ENCODE results near the gene DBNL. TPM values are rescaled to one million over a fixed set of nuclear protein-coding genes. Genes with fewer than 3 reads are reported as not detected.

DBNL gene
- total RNA-seq, 3 donors from 2014 or later (not counting 1 experiment from before 2014, with no cell fraction given), result 123 to 129 (median 129) TPM

DNA sequence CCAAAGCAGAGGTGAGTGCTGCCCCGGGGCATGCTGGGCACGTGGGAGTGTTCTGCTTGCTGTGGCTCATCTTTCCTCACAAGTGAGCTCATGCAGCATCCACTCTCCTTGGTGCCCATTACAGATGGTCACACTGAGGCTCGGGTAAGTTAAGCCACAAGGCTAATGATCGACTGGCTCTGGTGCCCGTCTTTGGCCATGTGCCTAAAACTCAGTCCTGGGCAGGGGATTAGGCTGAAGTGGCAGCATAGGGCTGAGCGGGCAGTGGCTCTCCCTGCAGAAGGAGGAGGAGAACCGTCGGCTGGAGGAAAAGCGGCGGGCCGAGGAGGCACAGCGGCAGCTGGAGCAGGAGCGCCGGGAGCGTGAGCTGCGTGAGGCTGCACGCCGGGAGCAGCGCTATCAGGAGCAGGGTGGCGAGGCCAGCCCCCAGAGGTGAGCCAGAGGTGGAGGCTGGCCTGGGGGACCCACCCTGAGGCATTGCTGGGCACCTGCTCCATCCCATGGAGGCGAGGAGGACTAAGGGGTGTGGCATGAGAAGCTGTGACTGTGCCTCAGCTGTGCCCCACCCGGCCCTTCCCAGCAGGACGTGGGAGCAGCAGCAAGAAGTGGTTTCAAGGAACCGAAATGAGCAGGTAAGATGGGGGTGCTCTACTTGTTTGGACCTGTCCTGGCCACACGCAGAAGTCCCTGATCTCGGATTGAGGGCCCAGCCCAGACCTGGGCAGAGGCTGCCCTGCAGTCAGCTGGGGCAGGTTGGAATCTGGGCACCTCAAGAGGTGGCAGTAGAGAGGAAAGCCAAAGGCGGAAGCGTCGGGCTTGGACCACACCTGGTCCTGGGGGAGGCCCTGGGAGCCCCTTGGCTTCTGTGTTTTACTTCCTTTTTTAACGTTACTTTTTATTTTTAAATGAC, 13.6 kb downstream of the DBNL start:
- H3K9me3 ChIP-seq (ENCODE audit: control insufficient read depth, insufficient read depth, low read length), result no peaks in the 10 kb centered on the region
- H3K27me3 ChIP-seq (ENCODE audit: control insufficient read depth, insufficient read depth, low read length), result no peaks in the 10 kb centered on the region
- WGBS (ENCODE audit: insufficient coverage), result 88% methylated on average over 30 of the region's 30 CpGs
- intact Hi-C loops (cut with micrococcal nuclease), result no loop called here
- H3K4me3 Mint-ChIP-seq, result no peak overlapping the region
- H3K36me3 Mint-ChIP-seq, result no peaks in the 10 kb centered on the region
- peaks cover 80% of the 10 kb centered on the region for H3K36me3 ChIP-seq (ENCODE audit: control insufficient read depth, insufficient read depth, low read length)
- peaks cover 5 to 7% of the 10 kb centered on the region in 2 donors for H3K4me1 Mint-ChIP-seq
- no peak overlapping the region for H3K4me3 ChIP-seq (ENCODE audit: low read length)
- no peaks in the 10 kb centered on the region for H3K27me3 Mint-ChIP-seq (ENCODE audit: low read depth in 2 of 2)
- peak overlapping the region; percentile 88 for H3K27ac ChIP-seq (ENCODE audit: low read length)
- TF ChIP-seq, protein P1, sequence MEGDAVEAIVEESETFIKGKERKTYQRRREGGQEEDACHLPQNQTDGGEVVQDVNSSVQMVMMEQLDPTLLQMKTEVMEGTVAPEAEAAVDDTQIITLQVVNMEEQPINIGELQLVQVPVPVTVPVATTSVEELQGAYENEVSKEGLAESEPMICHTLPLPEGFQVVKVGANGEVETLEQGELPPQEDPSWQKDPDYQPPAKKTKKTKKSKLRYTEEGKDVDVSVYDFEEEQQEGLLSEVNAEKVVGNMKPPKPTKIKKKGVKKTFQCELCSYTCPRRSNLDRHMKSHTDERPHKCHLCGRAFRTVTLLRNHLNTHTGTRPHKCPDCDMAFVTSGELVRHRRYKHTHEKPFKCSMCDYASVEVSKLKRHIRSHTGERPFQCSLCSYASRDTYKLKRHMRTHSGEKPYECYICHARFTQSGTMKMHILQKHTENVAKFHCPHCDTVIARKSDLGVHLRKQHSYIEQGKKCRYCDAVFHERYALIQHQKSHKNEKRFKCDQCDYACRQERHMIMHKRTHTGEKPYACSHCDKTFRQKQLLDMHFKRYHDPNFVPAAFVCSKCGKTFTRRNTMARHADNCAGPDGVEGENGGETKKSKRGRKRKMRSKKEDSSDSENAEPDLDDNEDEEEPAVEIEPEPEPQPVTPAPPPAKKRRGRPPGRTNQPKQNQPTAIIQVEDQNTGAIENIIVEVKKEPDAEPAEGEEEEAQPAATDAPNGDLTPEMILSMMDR (IDR thresholded peaks at IDR 0.05), result no peak
- peaks cover 32% of the 10 kb centered on the region for H3K4me1 ChIP-seq (ENCODE audit: control insufficient read depth, insufficient read depth, low read length)
- ATAC-seq, result no peak
- DNase-seq, result no peak
- no peaks in the 10 kb centered on the region for H3K9me3 Mint-ChIP-seq
- peak overlapping the region; percentile 29 to 40 for H3K27ac Mint-ChIP-seq

DNA sequence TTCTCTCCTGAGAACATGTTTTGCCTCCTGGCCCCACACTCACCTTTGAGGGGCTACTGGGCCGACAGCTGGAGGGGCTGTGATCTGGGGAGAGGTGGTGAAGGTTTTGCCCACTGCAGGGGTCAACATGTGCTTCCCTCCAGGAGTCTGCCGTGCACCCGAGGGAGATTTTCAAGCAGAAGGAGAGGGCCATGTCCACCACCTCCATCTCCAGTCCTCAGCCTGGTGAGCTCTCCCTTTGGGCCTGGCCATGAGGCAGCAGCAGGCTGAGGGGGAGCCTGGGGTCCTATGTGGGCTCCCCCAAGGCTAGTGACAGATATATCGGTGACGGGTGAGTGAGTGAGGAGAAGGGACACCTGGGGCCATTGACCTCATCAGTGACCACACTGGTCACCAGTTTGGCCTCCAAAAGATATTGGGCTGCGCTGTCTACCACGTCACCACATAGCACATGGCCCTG, 14.3 kb downstream of the DBNL start:
- TF ChIP-seq, protein P1 (IDR thresholded peaks at IDR 0.05), result no peak
- Mint-ChIP-seq H3K9me3 (no peaks in the 10 kb centered on the region), H3K36me3 (no peaks in the 10 kb centered on the region), H3K4me3 (no peak overlapping the region), H3K4me1 (peaks cover 5 to 7% of the 10 kb centered on the region in 2 donors), H3K27ac (peak overlapping the region; percentile 29 to 40), H3K27me3 (ENCODE audit: low read depth in 2 of 2) (no peaks in the 10 kb centered on the region)
- intact Hi-C loops (cut with micrococcal nuclease), result no loop called here
- no peak for DNase-seq
- Histone ChIP-seq H3K9me3 (ENCODE audit: control insufficient read depth, insufficient read depth, low read length) (no peaks in the 10 kb centered on the region), H3K27ac (ENCODE audit: low read length) (peak overlapping the region; percentile 88), H3K4me1 (ENCODE audit: control insufficient read depth, insufficient read depth, low read length) (peaks cover 32% of the 10 kb centered on the region), H3K36me3 (ENCODE audit: control insufficient read depth, insufficient read depth, low read length) (peaks cover 76% of the 10 kb centered on the region), H3K27me3 (ENCODE audit: control insufficient read depth, insufficient read depth, low read length) (no peaks in the 10 kb centered on the region), H3K4me3 (ENCODE audit: low read length) (no peak overlapping the region)
- ATAC-seq, result no peak
- 82% methylated on average over 7 of the region's 7 CpGs for WGBS (ENCODE audit: insufficient coverage)

- Mint-ChIP-seq H3K27ac (no peak overlapping the region), H3K36me3 (no peaks in the 10 kb centered on the region)
- peak overlapping the region; percentile 88 for H3K27ac ChIP-seq (ENCODE audit: low read length)
These were observed 15.0 kb downstream of the DBNL start for GRCh38 chr7:44059219-44060090.

More at GRCh38 chr7:44059219-44060090, 15.0 kb downstream of the DBNL start:
- WGBS (ENCODE audit: insufficient coverage), result 79% methylated on average over 14 of the region's 14 CpGs
- Histone ChIP-seq H3K9me3 (ENCODE audit: control insufficient read depth, insufficient read depth, low read length) (no peaks in the 10 kb centered on the region), H3K4me1 (ENCODE audit: control insufficient read depth, insufficient read depth, low read length) (peaks cover 32% of the 10 kb centered on the region), H3K36me3 (ENCODE audit: control insufficient read depth, insufficient read depth, low read length) (peaks cover 74% of the 10 kb centered on the region), H3K4me3 (ENCODE audit: low read length) (no peak overlapping the region), H3K27me3 (ENCODE audit: control insufficient read depth, insufficient read depth, low read length) (no peaks in the 10 kb centered on the region)
- intact Hi-C loops (cut with micrococcal nuclease), result no loop called here
- Mint-ChIP-seq H3K4me1 (peaks cover 5 to 7% of the 10 kb centered on the region in 2 donors), H3K27me3 (ENCODE audit: low read depth in 2 of 2) (no peaks in the 10 kb centered on the region), H3K4me3 (no peak overlapping the region), H3K9me3 (no peaks in the 10 kb centered on the region)
- TF ChIP-seq, protein P1 (IDR thresholded peaks at IDR 0.05), result no peak
- peak in 1 of 2 donors; percentile 38 for DNase-seq
- ATAC-seq, result no peak

All from natural killer cell (primary cell).